ENCODE measurements around the gene FAM151B. TPM values are rescaled to one million over a fixed set of nuclear protein-coding genes. Genes with fewer than 3 reads are reported as not detected.
"Not testable (repeated sequence)": the region's sequence is repeated elsewhere in the genome, so short reads cannot be mapped to it uniquely, and the experiment has no call there.

Gene FAM151B
- total RNA-seq, 1 donor: 5.6 TPM

DNA sequence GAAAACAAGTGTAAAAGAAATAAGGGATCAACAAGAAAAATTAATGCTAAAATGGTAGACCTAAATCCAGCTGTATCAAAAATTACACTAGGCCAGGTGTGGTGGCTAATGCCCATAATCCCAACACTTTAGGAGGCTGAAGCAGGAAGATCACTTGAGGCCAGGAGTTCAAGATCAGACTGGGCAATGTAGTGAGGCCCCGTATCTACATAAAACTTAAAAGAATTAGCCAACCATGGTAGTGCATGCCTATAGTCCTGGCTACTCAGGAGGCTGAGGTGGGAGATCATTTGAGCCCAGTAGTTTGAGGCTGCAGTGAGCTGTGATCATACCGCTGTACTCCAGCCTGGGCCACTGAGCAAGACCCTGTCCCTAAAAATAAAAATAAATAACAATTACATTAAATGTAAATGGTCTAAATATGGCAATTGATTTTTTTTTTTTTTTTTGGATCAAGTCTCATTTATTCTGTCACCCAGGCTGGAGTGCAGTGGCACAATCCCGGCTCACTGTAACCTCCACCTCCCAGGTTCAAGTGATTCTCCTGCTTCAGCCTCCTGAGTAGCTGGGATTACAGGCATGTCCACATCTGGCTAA is 4.2 kb upstream of the FAM151B start:
- Histone ChIP-seq H3K4me1 (ENCODE audit: insufficient read depth, low read length) (peaks cover 20% of the 10 kb centered on the region), H3K27me3 (ENCODE audit: insufficient read depth, low read length) (no peaks in the 10 kb centered on the region), H3K9me3 (ENCODE audit: low read depth, low read length) (peaks cover 13% of the 10 kb centered on the region), H3K4me3 (ENCODE audit: low read length) (no peak overlapping the region)

DNA sequence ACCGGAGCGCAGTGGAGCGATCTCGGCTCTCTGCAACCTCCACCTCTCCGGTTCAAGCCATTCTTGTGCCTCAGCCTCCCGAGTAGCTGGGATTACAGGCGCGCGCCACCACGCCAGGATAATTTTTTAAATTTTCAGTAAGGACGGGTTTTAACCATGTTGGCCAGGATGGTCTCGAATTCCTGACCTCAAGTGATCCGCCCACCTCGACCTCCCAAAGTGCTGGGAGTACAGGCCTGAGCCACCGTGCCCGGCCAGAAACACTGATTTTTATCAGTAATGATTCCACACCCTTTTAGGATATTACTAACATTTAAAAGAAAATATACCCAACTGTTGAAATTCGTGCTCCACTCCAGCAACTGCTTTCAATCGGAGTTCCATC is 464 bp upstream of the FAM151B start:
- Histone ChIP-seq H3K27me3 (ENCODE audit: insufficient read depth, low read length) (no peaks in the 10 kb centered on the region), H3K4me3 (ENCODE audit: low read length) (peak overlapping the region; percentile 75), H3K4me1 (ENCODE audit: insufficient read depth, low read length) (peaks cover 20% of the 10 kb centered on the region), H3K9me3 (ENCODE audit: low read depth, low read length) (peaks cover 9% of the 10 kb centered on the region)

DNA sequence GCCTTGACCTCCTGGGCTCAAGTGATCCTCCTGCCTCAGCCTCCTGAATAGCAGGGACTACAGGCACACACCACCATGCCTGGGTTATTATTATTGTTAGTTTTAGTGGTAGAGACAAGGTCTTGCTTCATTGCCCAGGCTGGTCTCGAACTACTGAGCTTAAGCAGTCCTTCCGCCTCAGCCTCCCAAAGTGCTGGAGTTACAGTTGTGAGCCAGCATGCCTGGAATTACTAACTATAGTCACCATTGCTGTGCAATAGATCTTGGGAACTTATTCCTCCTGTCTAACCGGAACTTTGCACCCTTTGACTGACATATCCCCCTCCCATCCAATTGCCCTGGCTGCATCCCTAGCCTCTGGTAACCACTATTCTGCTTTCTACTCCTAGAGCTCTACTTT is 3.4 kb downstream of the FAM151B start:
- Histone ChIP-seq H3K4me1 (ENCODE audit: insufficient read depth, low read length) (peaks cover 20% of the 10 kb centered on the region), H3K4me3 (ENCODE audit: low read length) (no peak overlapping the region)

DNA sequence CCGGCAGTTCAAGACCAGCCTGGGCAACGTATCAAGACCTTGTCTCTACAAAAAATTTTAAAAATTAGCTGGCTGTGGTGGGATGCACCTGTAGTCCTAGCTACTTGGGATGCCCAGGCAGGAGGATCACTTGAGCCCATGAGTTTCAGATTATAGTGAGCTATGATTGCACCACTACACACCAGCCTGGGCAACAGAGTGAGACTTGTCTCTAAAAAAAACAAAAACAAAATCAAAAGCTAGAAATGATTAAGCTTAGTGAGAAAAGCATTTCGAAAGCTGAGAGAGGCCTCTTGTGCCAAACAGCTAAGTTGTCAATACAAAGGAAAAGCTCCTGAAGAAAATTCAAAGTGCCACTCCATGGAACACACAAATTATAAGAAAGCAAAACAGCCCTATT is 4.8 kb downstream of the FAM151B start:
- H3K27me3 ChIP-seq (ENCODE audit: insufficient read depth, low read length): no peaks in the 10 kb centered on the region
- H3K9me3 ChIP-seq (ENCODE audit: low read depth, low read length): no peaks in the 10 kb centered on the region
- H3K4me3 ChIP-seq (ENCODE audit: low read length): no peak overlapping the region
- H3K4me1 ChIP-seq (ENCODE audit: insufficient read depth, low read length): peaks cover 10% of the 10 kb centered on the region

More for the DNA sequence above, 3.4 kb downstream of the FAM151B start:
- no peaks in the 10 kb centered on the region for H3K27me3 ChIP-seq (ENCODE audit: insufficient read depth, low read length)
- no peaks in the 10 kb centered on the region for H3K9me3 ChIP-seq (ENCODE audit: low read depth, low read length)

DNA sequence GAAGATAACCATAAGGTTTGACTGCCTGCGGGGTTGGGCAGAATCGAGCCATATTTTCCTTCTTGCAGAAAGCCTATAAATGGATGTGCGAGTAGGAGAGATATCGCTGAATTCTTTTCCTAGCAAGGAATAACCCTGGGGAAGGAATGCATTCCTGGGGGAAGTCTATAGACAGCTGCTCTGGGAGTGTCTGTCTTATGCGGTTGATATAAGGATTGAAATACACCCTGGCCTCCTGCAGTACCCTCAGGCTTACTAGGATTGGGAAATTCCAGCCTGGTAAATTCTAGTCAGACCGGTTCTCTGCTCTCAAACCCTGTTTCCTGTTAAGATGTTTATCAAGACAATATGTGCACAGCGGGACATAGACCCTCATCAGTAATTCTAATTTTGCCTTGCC is 5.5 kb downstream of the FAM151B start:
- not testable (repeated sequence) for H3K27me3 ChIP-seq (ENCODE audit: insufficient read depth, low read length); H3K4me3 ChIP-seq (ENCODE audit: low read length); H3K9me3 ChIP-seq (ENCODE audit: low read depth, low read length); H3K4me1 ChIP-seq (ENCODE audit: insufficient read depth, low read length)

DNA sequence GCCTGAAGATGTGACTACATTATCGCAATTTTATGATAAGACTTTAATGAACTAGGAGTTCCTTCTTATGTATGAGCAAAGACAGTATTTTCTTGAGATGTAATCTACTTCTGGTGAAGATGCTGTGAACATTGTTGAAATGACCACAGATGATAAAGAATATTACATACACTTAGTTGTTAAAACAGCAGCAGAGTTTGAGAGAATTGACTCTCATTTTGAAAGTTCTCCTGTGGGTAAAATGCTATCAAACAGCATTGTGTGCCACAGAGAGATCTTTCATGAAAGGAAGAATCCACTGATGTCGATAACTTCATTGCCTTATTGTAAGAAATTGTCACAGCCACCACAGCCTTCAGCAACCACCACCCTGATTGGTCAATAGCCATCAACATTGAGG is 8.0 kb downstream of the FAM151B start:
- Histone ChIP-seq H3K9me3 (ENCODE audit: low read depth, low read length) (no peaks in the 10 kb centered on the region), H3K4me1 (ENCODE audit: insufficient read depth, low read length) (peaks cover 5% of the 10 kb centered on the region), H3K27me3 (ENCODE audit: insufficient read depth, low read length) (no peaks in the 10 kb centered on the region), H3K4me3 (ENCODE audit: low read length) (no peak overlapping the region)

DNA sequence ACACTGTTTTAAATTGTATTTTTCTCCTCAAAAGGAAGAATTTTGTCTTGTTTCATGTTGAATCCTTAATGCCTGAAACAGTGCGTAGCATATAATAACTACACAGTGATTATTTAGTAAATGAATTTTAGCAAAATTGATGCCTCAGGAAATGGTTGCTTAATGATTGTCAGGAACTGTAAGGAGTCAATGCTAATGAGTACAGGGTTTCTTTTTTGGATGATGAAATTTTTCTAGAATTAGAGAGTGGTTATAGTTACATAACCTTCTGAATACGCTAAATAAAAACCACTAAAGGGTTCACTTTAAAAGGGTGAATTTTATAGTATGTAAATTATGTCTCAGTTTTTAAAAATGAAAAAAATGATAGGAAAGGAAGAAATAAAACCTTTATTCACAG is 14.9 kb downstream of the FAM151B start:
- H3K4me1 ChIP-seq (ENCODE audit: insufficient read depth, low read length): peaks cover 30% of the 10 kb centered on the region
- H3K4me3 ChIP-seq (ENCODE audit: low read length): no peak overlapping the region
- no peaks in the 10 kb centered on the region for H3K27me3 ChIP-seq (ENCODE audit: insufficient read depth, low read length)
- no peaks in the 10 kb centered on the region for H3K9me3 ChIP-seq (ENCODE audit: low read depth, low read length)

DNA sequence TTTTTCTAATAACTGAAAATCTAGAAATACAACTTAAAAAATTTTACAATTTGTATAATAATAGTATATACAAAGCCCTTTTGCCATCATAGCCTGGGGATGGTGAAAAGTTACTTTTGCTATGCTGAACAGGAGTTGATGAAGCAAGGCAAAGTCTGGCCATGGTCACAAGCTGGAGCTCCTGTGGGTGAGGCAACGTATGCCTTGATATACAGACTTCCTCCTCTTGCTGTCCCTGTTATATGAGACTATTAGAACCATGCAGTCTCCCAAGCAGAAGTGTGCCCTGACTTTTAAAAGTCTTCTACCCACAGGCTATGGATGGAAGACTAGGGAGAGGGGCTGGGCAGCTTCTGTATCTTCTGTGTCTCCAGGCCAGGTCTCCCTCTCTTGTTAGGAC is 15.7 kb downstream of the FAM151B start:
- peaks cover 26% of the 10 kb centered on the region for H3K4me1 ChIP-seq (ENCODE audit: insufficient read depth, low read length)
- H3K9me3 ChIP-seq (ENCODE audit: low read depth, low read length): no peaks in the 10 kb centered on the region
- no peak overlapping the region for H3K4me3 ChIP-seq (ENCODE audit: low read length)
- H3K27me3 ChIP-seq (ENCODE audit: insufficient read depth, low read length): no peaks in the 10 kb centered on the region

DNA sequence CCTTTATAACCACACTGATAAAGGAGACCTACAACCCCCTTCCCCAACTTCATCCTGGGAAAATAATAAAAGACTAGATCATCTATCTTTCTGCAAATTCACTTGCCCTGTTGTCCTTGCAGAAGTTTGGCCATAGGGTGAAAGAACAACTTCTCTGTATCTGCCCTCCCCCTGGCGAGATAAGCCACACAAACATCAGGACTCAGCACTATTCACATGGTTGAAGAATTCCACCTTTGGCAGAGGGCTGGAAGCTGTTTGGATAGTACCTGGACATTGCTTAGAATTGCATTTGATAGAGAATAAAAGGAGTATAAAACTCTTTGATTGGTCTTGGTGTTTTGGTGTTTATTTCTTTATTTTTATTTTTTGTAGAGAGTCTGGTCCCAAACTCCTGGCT is 16.9 kb downstream of the FAM151B start:
- Histone ChIP-seq H3K4me3 (ENCODE audit: low read length) (no peak overlapping the region), H3K27me3 (ENCODE audit: insufficient read depth, low read length) (no peaks in the 10 kb centered on the region), H3K9me3 (ENCODE audit: low read depth, low read length) (no peaks in the 10 kb centered on the region), H3K4me1 (ENCODE audit: insufficient read depth, low read length) (peaks cover 24% of the 10 kb centered on the region)

DNA sequence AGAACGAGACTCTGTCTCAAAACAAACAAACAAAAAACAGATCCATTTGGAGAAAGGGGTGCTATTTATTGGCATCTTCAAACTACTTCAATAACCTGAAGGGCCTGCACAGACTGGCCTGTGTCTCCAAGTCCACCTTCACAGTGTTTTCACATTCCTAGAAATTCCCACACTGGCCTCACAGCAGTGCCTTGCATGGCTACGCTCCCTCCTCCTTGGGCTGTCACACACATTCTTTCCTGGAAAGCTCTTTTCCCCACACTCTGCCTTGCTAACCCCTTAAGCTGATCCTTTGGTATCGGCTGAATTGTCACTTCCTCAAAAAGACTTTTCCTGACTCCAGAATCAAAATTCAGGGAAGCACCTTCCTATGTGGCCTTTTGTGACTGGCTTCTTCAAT is 19.8 kb downstream of the FAM151B start:
- Histone ChIP-seq H3K27me3 (ENCODE audit: insufficient read depth, low read length) (no peaks in the 10 kb centered on the region), H3K4me3 (ENCODE audit: low read length) (no peak overlapping the region), H3K4me1 (ENCODE audit: insufficient read depth, low read length) (peaks cover 21% of the 10 kb centered on the region), H3K9me3 (ENCODE audit: low read depth, low read length) (no peaks in the 10 kb centered on the region)

DNA sequence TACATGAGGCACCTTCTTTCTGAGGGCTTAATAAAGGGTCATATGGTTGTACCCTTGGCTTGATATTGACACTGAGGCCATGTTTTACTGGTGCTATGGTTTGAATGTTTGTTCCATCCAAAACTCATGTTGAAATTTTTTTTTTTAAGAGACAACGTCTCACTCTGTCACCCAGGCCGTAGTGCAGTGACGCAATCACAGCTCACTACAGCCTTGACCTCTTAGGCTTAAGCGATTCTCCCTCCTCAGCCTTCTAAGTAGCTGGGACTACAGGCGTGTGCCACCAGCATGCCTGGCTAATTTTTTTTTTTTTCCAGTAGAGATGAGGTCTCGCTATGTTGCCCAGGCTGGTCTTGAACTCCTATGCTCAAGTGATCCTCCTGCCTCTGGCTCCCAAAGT is 20.9 kb downstream of the FAM151B start:
- no peak overlapping the region for H3K4me3 ChIP-seq (ENCODE audit: low read length)
- H3K9me3 ChIP-seq (ENCODE audit: low read depth, low read length): no peaks in the 10 kb centered on the region
- peaks cover 13% of the 10 kb centered on the region for H3K4me1 ChIP-seq (ENCODE audit: insufficient read depth, low read length)
- H3K27me3 ChIP-seq (ENCODE audit: insufficient read depth, low read length): no peaks in the 10 kb centered on the region

DNA sequence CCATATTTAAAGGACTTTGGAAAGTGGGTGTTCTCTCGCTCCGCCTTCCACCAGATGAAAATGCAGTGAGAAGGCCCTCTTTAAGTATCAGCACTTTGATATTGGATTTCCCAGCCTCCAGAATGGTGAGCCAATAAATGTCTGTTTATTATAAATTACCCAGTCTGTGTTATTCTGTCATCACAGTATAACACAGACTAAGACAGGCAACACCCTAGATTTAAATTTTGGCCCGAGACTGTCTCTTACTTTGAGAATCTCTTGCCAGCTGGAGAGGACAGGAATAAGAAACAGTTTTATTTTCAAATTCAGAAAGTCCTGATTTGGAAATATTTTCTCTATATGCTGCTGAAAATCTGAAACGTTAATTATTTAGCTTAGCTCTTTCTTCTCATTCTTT is 21.5 kb downstream of the FAM151B start:
- Histone ChIP-seq H3K9me3 (ENCODE audit: low read depth, low read length) (no peaks in the 10 kb centered on the region), H3K4me1 (ENCODE audit: insufficient read depth, low read length) (peaks cover 7% of the 10 kb centered on the region), H3K27me3 (ENCODE audit: insufficient read depth, low read length) (no peaks in the 10 kb centered on the region), H3K4me3 (ENCODE audit: low read length) (no peak overlapping the region)

DNA sequence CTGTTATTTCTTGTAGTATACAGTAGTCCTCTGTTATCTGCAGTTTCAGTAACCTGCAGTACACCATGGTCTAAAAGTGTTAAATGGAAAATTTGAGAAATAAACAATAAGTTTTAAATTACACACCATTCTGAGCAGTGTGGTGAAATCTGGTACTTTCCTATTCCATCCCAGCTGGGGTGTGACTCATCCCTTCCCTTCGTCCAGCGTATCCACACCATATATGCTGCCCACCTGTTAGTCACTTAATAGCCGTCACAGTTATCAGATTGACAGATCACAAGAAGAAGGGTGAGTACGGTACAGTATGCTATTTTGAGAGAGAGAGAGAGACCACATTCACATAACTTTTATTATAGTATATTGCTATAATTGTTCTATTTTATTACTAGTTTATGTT is 28.9 kb downstream of the FAM151B start:
- Histone ChIP-seq H3K4me1 (ENCODE audit: insufficient read depth, low read length) (no peaks in the 10 kb centered on the region), H3K9me3 (ENCODE audit: low read depth, low read length) (no peaks in the 10 kb centered on the region), H3K27me3 (ENCODE audit: insufficient read depth, low read length) (no peaks in the 10 kb centered on the region), H3K4me3 (ENCODE audit: low read length) (no peak overlapping the region)

DNA sequence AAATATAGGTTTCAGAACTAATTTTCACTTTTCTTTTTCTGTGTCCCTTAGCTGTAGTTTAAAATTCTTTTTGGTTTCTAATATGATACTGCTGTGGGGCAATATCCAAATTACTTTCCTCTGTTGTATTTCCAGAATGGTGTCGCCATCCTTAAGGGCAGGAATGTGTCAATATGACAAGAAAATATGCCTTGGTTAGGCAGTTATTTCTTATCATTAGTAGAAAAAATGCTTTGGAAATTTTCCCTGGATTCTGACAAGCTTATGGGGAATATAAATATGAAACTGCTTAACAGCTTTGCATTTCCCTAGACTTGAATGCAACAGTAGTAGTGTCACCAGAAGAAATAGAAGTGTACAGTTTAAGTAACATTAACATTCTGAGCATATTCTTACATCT is 52.8 kb downstream of the FAM151B start:
- Histone ChIP-seq H3K4me1 (ENCODE audit: insufficient read depth, low read length) (no peaks in the 10 kb centered on the region), H3K27me3 (ENCODE audit: insufficient read depth, low read length) (no peaks in the 10 kb centered on the region), H3K4me3 (ENCODE audit: low read length) (no peak overlapping the region), H3K9me3 (ENCODE audit: low read depth, low read length) (no peaks in the 10 kb centered on the region)

DNA sequence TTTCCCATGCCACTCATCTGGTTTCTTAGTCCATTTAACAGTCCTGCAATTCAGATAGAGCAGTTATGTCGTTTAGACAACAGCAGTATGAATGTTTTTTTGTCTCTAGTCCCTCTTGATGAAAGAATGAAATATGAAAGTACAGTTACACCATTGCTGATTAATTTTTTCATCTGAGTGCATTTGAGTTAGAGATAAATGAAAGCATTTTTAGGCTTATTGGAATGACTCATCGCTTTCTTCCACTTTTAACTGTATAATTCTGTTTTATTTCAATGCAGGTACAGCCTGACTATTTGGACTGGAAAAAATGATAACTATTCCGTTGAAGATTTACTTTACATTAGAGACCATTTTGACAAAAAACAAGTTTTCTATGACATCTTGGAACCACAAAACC is 53.5 kb downstream of the FAM151B start:
- no peaks in the 10 kb centered on the region for H3K9me3 ChIP-seq (ENCODE audit: low read depth, low read length)
- H3K4me3 ChIP-seq (ENCODE audit: low read length): no peak overlapping the region
- H3K4me1 ChIP-seq (ENCODE audit: insufficient read depth, low read length): no peaks in the 10 kb centered on the region
- no peaks in the 10 kb centered on the region for H3K27me3 ChIP-seq (ENCODE audit: insufficient read depth, low read length)

DNA sequence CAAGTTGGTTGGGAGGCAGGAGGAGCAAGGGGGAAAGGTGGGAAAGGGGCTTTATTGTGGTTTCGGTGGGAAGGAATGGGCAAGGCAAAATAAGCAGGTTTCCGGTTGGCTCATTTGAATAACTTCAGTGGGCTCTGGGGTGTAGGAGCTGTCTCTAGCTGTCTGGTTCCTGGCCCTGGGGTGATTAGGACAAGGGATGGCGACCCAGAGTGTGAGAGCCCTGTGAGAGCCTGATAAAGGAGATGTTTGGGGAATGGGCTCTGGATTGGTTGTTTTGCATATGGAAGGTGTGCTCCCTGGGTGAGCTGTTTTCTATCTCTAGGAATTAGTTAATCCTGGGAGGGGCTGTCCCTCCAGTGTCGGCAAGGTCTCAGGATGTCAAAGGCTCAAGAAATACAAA is 66.7 kb downstream of the FAM151B start:
- H3K4me3 ChIP-seq (ENCODE audit: low read length): no peak overlapping the region
- H3K4me1 ChIP-seq (ENCODE audit: insufficient read depth, low read length): no peaks in the 10 kb centered on the region
- H3K27me3 ChIP-seq (ENCODE audit: insufficient read depth, low read length): peaks cover 23% of the 10 kb centered on the region
- no peaks in the 10 kb centered on the region for H3K9me3 ChIP-seq (ENCODE audit: low read depth, low read length)
